Endothelial cell (in vitro differentiated cells): ENCODE results near the gene CTSK. TPM values are rescaled to one million over a fixed set of nuclear protein-coding genes. Genes with fewer than 3 reads are reported as not detected.

Source experiments
- DNase-seq: peaks from one replicate; pipeline ENCODE4 v3.0.0; 2021; ENCODE audit warnings: low spot score
- H3K27ac Mint-ChIP-seq: one replicate; pipeline ENCODE4 v1.8.0; 2021; ENCODE audit warnings: mixed read lengths, inconsistent platforms; ENCODE audit not compliant: unreplicated experiment
- H3K27me3 Mint-ChIP-seq: one replicate; pipeline ENCODE4 v1.8.0; 2021; ENCODE audit warnings: mild to moderate bottlenecking, moderate library complexity, mixed read lengths, inconsistent platforms; ENCODE audit not compliant: unreplicated experiment
- H3K36me3 Mint-ChIP-seq: one replicate; pipeline ENCODE4 v1.8.0; 2021; ENCODE audit warnings: mild to moderate bottlenecking, low read depth, mixed read lengths, inconsistent platforms; ENCODE audit not compliant: unreplicated experiment
- H3K4me1 Mint-ChIP-seq: one replicate; pipeline ENCODE4 v1.8.0; 2021; ENCODE audit warnings: mild to moderate bottlenecking, mixed read lengths, inconsistent platforms; ENCODE audit not compliant: unreplicated experiment
- H3K4me3 Mint-ChIP-seq: one replicate; pipeline ENCODE4 v1.8.0; 2021; ENCODE audit warnings: mild to moderate bottlenecking, mixed read lengths, inconsistent platforms; ENCODE audit not compliant: unreplicated experiment
- H3K9me3 Mint-ChIP-seq: one replicate; pipeline ENCODE4 v1.8.0; 2021; ENCODE audit warnings: mixed read lengths, inconsistent platforms; ENCODE audit not compliant: unreplicated experiment
- CTCF ChIP-seq: fragments of 200-600 bp; sonication (generic); IDR thresholded peaks from one replicate; pipeline ENCODE4 v1.5.0; 2021; ENCODE audit warnings: antibody characterized with exemption; ENCODE audit not compliant: unreplicated experiment
- total RNA-seq: library from RNA; stranded (reverse); fragmentation: NEBNext Ultra II Directional; extraction: Animal tissue kit (Norgen Biotek cat#: 25700); gene quantifications from one replicate; pipeline ENCODE4 v1.2.1, GENCODE V29; 2021; ENCODE audit not compliant: unreplicated experiment

Gene CTSK
- total RNA-seq, 1 donor from 2014 or later, result 110 TPM

DNA sequence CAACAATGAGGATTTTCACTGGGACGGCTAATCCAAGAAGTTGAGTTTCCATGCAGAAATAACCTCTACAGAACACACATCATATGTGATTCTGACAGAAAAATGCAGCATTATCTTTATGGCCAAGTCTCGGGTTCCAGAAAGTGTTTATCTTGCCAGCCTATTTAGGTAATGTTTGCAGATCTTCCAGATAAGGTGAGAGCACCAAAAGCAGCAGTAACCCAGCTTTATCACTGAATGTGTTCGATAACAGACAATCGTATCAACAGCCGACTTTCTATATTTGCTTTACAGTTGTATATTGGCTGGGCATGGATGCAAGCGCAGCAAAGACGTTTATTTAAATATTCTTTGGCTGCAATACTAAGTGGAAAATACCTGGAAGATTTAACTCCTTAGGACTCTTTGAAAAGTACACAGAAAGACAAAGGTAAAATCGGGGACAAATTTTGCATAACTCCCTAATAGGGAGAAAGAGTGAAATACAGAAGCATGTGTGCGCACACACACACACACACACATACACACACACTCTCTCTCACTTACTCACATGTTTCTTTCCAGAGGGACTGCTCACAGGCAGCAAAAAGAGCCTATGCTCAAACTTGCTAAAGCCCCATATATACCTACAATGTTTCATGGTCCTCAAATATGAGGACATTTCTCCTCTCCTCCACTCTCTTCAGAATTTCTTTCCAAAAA, 3.0 kb upstream of the CTSK start:
- no peak for DNase-seq

GRCh38 chr1:150809651-150810050, 1.6 kb upstream of the CTSK start:
- Mint-ChIP-seq H3K4me1 (peaks cover 46% of the 10 kb centered on the region), H3K9me3 (no peaks in the 10 kb centered on the region), H3K27me3 (peaks cover 5% of the 10 kb centered on the region), H3K36me3 (peaks cover 10% of the 10 kb centered on the region), H3K4me3 (no peak overlapping the region), H3K27ac (no peak overlapping the region)
- TF ChIP-seq CTCF, result no peak
- DNase-seq, result no peak

More for the DNA sequence above, 3.0 kb upstream of the CTSK start:
- no peak overlapping the region for H3K27ac Mint-ChIP-seq
- no peaks in the 10 kb centered on the region for H3K9me3 Mint-ChIP-seq
- no peak for TF ChIP-seq CTCF
- H3K27me3 Mint-ChIP-seq, result peaks cover 3% of the 10 kb centered on the region
- no peak overlapping the region for H3K4me3 Mint-ChIP-seq
- peaks cover 33% of the 10 kb centered on the region for H3K4me1 Mint-ChIP-seq
- H3K36me3 Mint-ChIP-seq, result peaks cover 14% of the 10 kb centered on the region

DNA sequence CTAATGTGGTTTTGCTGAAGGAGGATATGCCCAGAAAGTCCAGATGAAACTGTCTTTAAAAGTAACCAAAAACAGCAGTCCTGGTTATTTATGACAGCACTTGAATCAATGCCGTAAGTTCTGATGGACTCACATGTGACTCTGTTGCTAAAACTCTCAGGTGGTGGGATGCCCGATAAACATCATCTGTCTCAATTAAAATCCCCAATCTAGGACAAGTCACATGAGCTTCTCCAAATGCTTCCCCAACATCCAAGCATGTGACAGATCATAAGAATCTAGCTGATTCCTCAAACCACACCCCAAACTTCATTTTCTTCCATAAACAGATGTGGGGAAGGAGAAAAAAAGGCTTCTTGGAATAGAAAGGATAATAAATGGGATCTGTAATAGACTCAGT, 786 bp upstream of the CTSK start:
- Mint-ChIP-seq H3K36me3 (peaks cover 5% of the 10 kb centered on the region), H3K27ac (no peak overlapping the region), H3K4me1 (peaks cover 54% of the 10 kb centered on the region), H3K9me3 (no peaks in the 10 kb centered on the region), H3K27me3 (peaks cover 5% of the 10 kb centered on the region), H3K4me3 (peak overlapping the region; percentile 1)
- DNase-seq, result no peak
- TF ChIP-seq CTCF, result no peak

GRCh38 chr1:150807249-150808023, 624 bp downstream of the CTSK start:
- DNase-seq, result no peak
- H3K27me3 Mint-ChIP-seq, result peaks cover 5% of the 10 kb centered on the region
- H3K27ac Mint-ChIP-seq, result peak overlapping the region; percentile 100
- H3K4me3 Mint-ChIP-seq, result peak overlapping the region; percentile 93
- H3K4me1 Mint-ChIP-seq, result peaks cover 60% of the 10 kb centered on the region
- H3K36me3 Mint-ChIP-seq, result peaks cover 8% of the 10 kb centered on the region
- TF ChIP-seq CTCF, result no peak
- no peaks in the 10 kb centered on the region for H3K9me3 Mint-ChIP-seq

DNA sequence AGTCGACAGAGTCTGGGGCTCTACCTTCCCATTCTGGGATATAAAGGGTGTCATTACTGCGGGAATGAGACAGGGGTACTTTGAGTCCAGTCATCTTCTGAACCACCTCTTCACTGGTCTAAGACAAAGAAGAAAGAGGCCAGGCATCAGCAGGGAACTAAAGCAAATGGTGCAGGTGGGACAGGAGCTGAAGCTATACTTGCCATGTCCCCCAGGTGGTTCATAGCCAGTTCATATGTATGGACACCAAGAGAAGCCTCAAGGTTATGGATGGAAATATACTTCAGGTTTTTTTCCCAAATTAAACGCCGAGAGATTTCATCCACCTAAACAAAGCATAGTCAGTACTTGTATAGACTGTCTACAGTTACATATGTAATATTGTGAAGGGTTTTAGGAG, 2.2 kb downstream of the CTSK start:
- H3K27me3 Mint-ChIP-seq, result peaks cover 5% of the 10 kb centered on the region
- H3K27ac Mint-ChIP-seq, result peak overlapping the region; percentile 100
- no peak for TF ChIP-seq CTCF
- H3K4me3 Mint-ChIP-seq, result peak overlapping the region; percentile 93
- no peaks in the 10 kb centered on the region for H3K9me3 Mint-ChIP-seq
- no peak for DNase-seq
- peaks cover 60% of the 10 kb centered on the region for H3K4me1 Mint-ChIP-seq
- H3K36me3 Mint-ChIP-seq, result peaks cover 8% of the 10 kb centered on the region
